NCI-H1417 (cell line): ENCODE results near the gene ERICH6.

ENCODE experiments used
- DNase-seq, 3 experiments: peaks; one replicate each; lab custom pipeline; 2025; lab: John Stamatoyannopoulos, UW

ERICH6 gene

DNA sequence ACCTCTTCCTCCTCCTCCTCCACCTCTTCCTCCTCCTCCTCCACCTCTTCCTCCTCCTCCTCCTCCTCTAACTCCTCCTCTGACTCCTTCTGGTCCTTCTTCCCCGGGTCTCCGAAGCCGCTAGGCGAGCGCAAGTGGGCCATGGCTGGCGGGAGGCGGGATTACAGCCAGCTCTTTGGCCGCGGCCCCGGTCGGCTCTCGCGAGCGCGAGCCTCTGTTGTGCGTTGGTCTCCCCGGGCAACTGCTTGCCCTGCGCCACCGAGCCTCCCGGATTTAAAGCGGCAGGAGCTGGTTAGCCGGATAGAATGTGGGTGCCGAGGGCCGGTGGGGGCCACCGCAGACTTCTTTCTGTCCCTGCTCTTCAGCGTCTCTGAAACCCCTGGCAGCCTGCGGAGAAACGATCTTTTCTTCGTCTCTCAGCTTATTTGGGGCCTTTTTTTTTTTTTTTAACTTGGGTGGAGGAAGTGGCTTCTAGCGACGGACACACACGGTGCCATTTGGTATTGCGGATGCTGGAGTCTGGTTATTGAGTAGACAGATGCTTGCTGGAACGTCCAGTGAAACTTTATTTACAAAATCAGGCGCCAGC, at the start of gene ERICH6:
Gene ERICH6, minus strand, starts transcription at position 165 of the 589 bp plus-strand sequence. Its CDS starts 22 bp downstream, at position 143.
- DNase-seq, result peak; percentile 85 to 96 (median 96)

DNA sequence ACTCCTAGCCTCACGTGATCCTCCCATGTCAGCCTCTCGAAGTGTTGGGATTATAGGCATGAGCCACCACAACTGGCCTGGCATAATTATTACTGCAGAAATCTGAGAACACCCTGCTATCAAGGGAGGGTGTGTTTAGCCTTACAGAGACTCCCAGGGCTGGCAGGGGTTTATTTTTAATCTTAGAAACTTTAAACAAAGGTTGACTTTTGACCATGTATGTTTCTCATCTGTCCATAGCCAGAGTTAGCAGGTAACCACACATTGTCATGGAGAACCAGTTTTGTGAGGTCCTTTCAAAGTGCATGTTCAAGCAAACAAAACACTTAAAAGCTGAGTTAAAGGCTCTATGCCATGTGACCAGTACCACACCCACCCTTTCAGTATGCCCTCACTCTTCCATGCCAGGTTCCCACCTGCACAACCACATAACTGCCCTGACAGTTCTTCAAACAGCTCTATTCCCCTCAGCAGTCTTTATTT, 48.1 kb upstream of the ERICH6 start:
- peak; percentile 23 to 78 (median 44) for DNase-seq

DNA sequence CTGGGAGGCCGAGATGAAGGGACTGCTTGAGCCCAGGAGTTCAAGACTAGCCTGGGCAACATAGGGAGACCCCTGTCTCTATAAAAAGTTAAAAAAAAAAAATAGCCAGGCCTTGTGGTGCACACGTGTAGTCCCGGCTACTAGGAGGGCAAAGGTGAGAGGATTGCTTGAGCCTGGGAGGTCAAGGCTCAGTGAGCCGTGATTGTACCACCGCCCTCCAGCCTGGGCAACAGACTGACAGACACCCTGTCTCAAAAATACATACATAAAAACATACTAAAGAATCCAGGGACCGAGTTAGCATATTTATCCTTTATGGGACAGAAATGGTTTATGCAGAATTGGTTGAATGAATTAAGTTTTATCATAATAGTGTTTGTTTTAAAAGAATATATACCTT, 45.5 kb upstream of the ERICH6 start:
- DNase-seq, result no peak

DNA sequence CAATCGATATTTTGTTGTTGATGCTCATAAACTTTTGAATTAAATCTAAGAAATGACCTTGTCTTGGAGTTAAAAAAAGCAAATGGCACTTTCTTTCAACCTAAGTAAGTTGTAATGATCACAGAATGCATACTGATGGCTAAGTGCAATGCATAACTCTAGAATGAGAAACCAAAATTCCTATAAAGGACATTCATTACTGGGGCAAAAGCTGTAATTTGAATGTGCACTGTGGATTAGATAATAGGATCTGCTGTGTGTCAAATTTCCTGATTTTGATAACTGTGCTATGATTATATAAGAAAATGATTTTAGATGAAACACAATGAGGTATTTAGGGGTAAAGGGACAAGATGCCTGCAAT, 44.9 kb upstream of the ERICH6 start:
- DNase-seq, result no peak

DNA sequence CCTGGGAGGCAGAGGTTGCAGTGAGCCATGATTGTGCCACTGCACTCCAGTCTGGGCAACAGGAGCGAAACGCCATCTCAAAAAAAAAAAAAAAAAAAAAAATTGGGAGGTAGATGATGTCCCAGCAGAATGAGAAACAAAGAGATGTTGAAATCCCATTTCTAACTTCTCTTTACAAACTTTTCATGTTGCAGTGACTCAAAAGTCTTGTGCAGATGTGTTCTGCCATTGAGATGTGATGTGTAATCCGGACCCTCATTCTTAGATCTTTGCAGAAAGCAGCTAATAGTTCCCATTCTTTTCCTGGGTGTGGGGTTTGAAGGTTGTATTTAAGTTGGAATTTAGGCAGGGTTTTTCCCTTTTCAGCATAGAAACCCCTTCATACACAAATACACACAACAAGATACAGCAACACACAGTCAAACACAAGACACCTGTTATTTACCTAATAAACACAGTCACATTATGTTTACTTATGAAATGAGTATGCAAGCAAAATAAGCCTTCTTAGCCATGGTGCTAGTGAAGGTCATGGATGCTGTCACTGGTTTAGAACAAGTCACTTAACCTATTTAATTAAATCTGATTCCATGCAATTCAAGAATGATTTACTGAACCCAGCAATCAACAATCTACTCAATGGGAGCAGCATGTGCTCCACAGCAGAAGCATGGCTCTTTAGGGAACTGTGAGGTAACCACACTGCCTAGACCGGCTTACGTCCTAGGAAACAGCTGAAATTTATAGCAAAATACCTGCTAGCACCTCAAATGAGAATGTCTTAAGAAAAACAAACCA, 44.4 kb upstream of the ERICH6 start:
- peak in 2 of 3 experiments; percentile 27 to 76 for DNase-seq

DNA sequence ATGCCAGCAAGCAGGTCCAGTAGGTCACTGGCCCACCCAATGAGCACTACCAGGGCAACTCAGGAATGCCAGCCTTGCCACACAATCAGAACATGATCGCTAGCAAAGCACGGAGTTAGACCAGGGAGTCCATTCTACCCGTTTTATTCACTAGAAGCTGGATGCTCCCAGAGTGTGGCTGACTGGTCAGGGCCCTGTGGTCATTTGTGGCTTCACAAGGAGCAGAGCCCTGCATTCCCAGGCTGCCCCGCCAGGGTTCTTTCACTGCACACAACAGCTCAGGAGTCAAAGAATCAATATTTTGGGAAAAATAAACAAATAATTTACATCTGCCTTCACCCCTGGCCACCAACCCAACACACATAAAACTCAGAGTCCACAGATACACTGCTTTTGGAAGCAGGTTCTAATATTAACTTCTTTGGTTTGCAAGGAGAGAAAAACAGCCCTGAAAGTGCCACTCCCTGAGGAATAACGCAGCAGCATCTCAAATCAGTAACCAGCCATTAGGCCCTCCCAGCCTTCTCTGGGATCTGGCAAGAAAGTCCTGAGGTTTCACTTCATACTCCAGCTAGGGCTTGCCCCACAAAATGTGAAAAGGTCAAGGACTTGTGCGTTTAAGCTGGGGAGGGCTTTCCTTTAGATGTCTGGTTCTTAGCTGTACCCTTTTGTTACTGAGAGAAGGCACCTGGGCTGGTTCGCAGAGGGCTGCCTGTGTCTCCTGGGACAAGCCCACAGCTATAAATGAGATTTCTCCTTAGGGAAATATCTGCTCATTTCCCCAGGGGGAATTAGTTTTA, 43.3 kb upstream of the ERICH6 start:
- DNase-seq, result peak in 1 of 3 experiments; percentile 23

DNA sequence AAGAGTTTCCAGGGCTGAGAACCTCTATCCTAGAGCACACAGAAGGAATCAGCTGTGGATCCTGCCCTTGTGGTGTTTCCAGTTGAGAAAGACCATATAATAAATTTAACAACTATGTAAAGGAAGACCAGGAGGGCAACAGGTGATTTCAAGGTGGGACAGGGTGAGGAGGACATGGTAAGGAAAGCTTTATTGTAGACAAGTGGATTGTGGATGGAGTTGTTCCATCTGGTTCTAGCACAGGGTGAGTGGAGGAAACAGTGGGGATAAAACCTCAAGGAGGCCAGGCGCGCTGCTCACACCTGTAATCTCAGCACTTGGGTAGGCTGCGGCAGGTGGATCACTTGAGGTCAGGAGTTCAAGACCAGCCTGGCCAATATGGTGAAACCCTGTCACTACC, 42.1 kb upstream of the ERICH6 start:
- DNase-seq, result no peak

DNA sequence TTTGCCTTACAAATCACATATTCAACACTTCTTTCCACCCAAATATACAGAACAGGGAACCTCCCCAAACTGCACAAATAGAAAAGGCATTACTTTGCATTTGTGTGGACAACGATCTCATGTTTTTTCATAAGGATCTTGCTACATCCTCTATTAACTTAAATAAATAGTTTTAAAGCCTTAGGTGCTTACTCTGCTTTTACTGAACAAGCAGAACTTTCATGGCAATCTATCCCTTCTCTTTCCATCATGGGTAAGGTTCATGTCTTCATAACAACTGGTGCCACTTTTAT, 41.1 kb upstream of the ERICH6 start:
- DNase-seq, result no peak

DNA sequence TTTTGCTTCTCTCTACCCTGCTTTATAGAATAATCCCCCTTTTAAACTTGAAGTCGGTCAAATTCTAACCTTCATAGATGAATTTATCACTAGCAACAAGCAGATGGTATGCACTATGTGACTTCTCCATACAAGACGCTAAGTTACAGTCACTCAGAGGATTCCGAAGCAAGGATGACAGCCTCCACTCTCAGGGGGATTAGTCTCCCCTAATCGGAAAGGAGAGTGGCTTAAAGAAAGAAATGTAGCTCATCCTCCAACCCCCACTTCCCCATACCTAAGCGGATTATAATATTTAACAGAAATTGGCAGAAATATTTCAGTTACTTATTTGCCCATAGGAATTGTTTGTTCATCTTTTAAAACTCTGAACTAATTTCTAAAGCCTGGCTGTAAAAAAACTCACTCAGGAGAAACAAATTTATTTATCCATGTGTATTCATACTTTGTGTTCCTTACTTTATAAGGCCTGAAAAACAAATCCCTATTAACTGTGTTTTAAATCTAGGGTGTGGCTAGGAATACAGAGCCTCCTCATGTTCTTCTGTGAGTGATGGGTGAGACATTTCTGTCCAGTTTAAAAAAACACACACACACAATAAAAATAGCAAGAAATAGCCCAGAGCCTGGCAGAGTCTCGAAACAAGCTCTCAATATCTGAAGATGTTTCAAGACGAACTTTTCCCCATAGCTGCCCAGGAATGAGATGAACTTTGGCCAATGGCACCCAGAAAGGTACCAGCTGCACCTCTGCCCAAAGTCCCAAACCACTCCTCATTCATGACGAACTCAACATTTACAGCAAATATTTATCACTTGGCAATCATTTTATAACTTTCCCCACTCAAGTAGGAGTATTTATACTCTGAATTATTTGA, 40.6 kb upstream of the ERICH6 start:
- DNase-seq, result no peak

DNA sequence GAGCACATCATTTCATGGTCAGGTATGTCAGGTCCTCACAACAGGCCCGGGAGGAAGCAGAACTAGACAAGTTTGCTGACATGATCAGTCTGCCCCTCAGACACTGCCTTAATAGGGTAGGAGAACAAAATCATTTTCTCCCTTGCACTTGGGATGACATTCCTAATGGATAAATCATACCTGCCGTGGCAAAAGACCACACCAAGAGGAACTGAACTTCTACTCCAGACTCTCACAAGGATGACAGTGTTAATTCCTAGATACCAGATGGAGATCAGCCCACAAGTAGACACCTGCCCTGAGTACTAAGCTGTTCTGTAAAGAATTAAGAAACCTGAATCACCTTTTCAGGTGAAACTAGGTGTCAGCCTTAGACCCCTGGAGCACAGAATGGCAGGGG, 39.8 kb upstream of the ERICH6 start:
- no peak for DNase-seq

DNA sequence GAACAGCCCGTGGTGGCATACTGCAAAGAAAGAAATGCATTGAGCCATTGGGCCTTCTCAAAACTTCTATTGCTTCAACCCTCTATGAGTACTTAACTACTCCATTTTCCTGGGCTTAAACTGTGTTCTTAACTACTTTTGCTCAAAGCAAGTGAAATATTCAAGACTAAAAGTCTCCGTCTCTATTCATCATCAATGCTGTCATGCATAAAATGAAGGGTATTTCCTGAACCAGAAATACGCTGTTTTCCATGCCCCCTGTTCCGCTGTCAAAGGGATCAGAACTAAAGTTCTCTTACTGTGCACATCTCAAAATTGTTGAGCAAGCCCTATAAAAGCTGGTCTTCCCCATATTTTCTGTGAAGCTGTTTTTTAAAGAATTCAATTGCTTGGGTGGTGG, 39.0 kb upstream of the ERICH6 start:
- DNase-seq, result no peak

DNA sequence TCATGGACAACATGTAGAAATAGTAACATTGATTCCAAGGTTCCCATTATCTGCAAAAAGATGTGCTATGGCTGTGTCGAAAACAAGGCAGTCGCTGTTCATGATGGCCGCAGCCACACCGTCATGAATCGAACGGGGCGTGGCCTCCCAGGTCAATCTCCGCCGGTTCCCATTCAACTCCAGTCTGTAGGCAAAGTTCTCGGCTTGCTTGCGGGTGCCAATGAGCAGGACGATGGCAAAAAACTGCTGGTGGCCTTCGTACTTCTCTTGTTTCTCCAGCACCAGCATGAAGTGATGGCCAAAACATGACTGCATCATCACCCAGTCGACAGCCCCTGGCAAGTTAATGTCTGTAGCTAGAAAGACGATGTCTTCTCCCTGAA, 38.4 kb upstream of the ERICH6 start:
- no peak for DNase-seq

DNA sequence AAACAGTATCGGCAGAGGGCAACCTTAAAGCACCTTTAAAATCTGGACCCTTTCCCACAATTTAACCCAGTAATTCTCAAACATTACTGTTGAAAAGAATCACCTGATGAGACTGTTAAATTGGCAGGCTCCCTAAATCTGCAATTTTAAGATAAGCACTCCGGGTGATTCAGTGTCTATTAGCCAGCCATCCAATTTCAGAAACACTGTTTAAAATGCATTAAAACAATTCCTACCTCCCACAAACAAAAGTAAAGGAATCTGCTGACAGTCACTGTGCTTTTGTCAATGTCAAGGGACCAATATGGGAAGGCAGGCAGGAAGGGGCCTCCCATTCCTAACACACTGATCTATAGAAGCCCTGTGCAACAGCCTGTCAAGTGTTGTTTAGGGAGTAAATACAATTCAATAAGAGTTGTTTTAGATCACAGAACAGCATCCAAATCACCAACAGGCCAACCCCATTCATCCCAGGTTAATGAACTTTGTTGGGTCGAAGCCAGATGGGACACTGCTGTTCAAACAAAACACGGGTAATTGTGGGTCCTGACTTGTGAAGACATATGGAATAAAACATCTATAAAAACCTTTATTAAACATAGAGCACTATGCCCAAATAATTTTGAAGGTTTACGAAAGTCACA, 37.9 kb upstream of the ERICH6 start:
- DNase-seq, result no peak

DNA sequence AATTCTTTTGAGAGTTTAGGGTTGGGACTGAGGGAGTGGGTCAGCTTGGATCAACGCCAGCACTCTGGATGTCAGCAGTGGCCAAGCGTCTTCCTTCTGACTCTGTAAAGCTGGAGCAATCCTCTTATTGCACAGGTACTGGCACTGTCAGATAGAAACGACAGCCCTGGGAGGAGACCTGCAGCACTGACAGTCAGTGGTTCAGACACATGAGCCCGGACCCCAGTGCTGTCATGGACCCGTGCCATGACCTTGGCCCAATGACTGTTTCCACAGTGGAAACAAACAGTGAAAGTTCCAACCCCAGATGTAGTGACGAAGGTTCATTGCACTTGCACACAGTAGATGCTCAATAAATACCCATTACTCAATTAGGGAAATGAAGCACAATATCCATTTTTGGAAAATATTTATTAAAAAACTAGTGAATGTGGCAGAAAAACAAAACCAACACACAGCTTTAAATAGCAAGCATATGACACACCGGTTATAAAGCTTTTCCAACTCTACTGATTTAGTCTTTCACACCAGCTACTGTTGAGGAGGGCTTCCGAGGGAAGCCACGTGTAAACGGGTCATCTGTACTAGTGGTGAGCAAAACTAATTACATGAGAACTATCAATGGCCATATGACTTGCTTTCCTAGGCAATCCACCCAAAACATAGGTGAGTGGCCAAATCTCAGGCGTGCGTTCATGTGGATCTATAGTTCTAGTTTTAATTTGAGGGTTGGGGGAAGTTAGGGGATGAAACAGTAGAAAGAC, 37.2 kb upstream of the ERICH6 start:
- DNase-seq, result no peak

DNA sequence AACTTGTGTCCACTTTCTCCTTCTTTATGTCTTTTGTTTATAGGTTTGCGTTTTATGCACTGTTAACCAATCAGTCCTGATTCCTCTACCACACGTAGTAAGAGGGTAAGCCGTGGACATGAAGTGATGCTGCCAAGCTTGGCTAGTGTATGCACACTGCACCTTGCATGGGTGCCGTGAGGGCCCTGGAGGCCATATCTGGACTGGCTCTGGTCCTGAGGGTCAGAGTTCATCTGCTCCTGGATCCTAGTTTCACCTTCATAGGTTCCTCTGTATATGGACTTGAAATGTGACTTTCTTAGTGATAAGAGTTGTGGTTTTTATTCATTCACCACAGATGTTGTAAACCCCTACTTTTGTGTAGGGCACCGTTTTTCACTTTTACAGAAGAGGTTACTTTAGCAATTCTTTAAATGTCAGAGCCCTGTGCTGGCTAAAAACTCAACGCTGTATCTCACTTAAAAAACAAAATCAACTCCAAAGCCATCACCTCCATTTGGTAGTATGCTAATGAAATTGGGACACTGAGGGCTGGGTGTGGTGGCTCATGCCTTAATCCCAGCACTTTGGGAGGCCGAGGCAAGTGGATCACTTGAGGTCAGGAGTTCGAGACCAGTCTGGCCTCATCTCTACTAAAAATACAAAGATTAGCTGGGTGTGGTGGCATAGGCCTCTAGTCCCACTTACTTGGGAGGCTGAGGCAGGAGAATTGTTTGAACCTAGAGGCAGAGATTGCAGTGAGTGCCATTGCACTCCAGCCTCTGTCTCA, 36.3 kb upstream of the ERICH6 start:
- DNase-seq, result no peak

DNA sequence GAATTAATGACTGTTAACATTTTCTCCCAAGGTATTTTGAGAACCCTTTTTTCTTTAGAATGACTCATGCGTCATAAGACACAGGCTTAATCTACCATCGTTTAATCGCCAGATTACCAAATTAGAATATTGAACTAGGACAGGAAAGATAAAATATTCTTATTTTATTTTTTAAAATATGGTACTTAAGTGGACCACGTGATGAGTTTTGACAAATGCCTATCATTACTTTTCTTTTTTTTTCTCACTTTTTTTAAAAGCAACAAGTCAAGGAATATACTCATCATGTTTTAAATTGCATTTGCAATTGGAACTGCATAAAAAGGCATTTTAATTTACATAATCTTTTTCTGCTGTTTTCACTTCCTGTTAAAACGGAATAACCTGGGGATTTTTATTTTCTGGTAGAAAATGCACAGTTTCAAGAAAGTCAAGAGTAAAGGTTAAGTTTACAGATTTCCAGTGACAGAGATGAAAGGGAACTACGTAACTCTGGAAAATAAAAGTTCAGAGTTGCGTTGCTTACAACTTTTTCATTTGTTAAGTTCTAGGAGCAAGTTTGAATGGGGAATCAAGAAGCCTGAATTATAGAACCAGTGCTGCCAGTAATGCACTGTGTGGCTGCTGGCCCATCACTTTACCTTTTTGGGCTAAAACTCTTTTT, 35.6 kb upstream of the ERICH6 start:
- no peak for DNase-seq

DNA sequence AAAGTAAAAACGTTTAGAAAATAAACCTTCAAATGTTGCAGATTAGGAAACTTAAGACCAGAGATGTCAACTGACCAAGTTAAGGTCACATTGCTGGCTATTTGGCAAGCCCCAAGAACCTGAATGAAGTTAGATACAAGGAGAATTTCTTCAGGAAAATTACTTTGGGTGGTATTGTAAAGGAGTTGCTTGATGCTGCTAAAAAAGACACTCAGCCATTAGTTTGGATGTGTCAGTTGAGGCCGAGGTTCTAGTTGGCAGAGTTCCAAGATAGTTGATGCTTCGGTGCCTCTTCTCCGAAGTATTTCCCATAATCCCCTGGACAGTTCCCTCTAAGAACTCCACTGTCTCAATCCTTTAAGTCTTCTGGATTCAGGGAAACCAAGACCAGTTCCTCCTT, 35.0 kb upstream of the ERICH6 start:
- peak in 1 of 3 experiments; percentile 11 for DNase-seq

DNA sequence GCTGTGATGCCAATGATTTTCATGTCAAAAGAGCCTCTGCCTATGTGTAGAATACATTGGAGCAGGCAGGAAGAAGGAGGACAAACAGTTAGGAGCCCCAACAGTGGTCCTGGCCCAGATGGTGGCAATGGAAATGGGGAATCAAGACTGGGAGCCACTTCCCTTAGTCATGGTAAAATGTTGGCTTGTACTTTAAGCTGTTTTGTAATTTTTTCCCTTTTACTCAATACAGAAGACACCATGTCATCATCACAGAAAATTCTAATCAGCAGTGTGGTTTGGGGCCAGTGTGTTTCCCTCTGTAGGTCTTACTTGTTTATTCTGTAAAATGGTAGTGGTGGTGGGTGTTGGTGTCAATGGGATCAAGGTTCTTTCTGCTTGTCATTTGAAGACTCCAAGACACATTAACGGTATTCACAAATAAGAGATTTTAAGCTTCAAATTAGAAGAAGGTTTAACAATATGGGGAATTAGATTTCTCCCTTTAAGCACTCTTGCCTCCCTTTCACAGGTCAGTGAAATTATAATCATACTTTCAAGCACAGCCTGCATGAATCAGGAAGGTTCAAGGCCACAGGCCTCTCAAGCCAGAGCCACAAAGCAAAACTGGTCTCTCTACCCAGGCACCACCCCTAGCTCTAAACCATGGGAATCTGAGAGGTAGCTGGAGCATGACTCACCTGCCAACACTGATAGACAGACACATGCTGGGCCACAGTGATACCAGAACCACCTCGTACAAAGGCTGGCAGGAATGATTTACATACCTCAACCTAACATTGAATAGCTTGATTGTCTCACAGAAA, 34.4 kb upstream of the ERICH6 start:
- peak in 1 of 3 experiments; percentile 26 for DNase-seq
